MCF 10A (cell line): Measurements from ENCODE around the gene ZNF275. TPM values are rescaled to one million over a fixed set of nuclear protein-coding genes. Genes with fewer than 3 reads are reported as not detected.

Experiments used
- BruUV-seq: library from RNA; stranded (reverse); fragments of 400-500 nt; replicated peaks from 2 replicates; lab custom pipeline; 2021; lab: Mats Ljungman, UMichigan
- CTCF ChIA-PET: fragments of 300-600 bp; sonication (Branson Sonifier 250); formaldehyde crosslinking; extraction: SDS; loops from one replicate; lab custom pipeline; 2021; ENCODE audit warnings: antibody characterized with exemption, inconsistent platforms; lab: Yijun Ruan, JAX
- POLR2A ChIA-PET: fragments of 300-600, 350-650 bp; sonication (Branson Sonifier 250); formaldehyde crosslinking; extraction: SDS; loops from one replicate; lab custom pipeline; 2020; ENCODE audit warnings: antibody characterized with exemption, inconsistent platforms; lab: Yijun Ruan, JAX
- DNase-seq: peaks from one replicate; pipeline ENCODE4 v3.0.0-alpha.2; 2018; ENCODE audit not compliant: unreplicated experiment
- H3K27ac Mint-ChIP-seq: one replicate; pipeline ENCODE4 v1.8.0; 2022; ENCODE audit warnings: mild to moderate bottlenecking, low read depth, mixed read lengths; ENCODE audit not compliant: unreplicated experiment
- H3K27me3 Mint-ChIP-seq: one replicate; pipeline ENCODE4 v1.8.0; 2022; ENCODE audit warnings: mixed read lengths; ENCODE audit not compliant: insufficient read depth, unreplicated experiment
- H3K36me3 Mint-ChIP-seq: one replicate; pipeline ENCODE4 v1.8.0; 2022; ENCODE audit warnings: mild to moderate bottlenecking, moderate library complexity, mixed read lengths; ENCODE audit not compliant: insufficient read depth, unreplicated experiment
- H3K4me1 Mint-ChIP-seq: one replicate; pipeline ENCODE4 v1.8.0; 2022; ENCODE audit warnings: mixed read lengths; ENCODE audit not compliant: insufficient read depth, unreplicated experiment
- H3K4me3 Mint-ChIP-seq: one replicate; pipeline ENCODE4 v1.8.0; 2022; ENCODE audit warnings: mild to moderate bottlenecking, moderate library complexity, mixed read lengths; ENCODE audit not compliant: unreplicated experiment
- H3K9me3 Mint-ChIP-seq: one replicate; pipeline ENCODE4 v1.8.0; 2022; ENCODE audit warnings: mixed read lengths; ENCODE audit not compliant: unreplicated experiment
- intact Hi-C: fragments of 100-400 bp; cut with micrococcal nuclease; formaldehyde crosslinking; loops from 2 replicates; pipeline ENCODE4 v1.14.1; 2022
- total RNA-seq: library from RNA; stranded (reverse); gene quantifications from 2 replicates; pipeline ENCODE4 v1.2.3, GENCODE V29; 2022
- TF ChIP-seq, protein P1 (sequence below): fragments of 200-600 bp; IDR thresholded peaks from one replicate; pipeline ENCODE4 v1.8.0; 2022; ENCODE audit warnings: antibody characterized with exemption, mild to moderate bottlenecking; ENCODE audit not compliant: unreplicated experiment

ZNF275 gene
- total RNA-seq, 1 experiment from 2014 or later = 10.7 TPM

DNA sequence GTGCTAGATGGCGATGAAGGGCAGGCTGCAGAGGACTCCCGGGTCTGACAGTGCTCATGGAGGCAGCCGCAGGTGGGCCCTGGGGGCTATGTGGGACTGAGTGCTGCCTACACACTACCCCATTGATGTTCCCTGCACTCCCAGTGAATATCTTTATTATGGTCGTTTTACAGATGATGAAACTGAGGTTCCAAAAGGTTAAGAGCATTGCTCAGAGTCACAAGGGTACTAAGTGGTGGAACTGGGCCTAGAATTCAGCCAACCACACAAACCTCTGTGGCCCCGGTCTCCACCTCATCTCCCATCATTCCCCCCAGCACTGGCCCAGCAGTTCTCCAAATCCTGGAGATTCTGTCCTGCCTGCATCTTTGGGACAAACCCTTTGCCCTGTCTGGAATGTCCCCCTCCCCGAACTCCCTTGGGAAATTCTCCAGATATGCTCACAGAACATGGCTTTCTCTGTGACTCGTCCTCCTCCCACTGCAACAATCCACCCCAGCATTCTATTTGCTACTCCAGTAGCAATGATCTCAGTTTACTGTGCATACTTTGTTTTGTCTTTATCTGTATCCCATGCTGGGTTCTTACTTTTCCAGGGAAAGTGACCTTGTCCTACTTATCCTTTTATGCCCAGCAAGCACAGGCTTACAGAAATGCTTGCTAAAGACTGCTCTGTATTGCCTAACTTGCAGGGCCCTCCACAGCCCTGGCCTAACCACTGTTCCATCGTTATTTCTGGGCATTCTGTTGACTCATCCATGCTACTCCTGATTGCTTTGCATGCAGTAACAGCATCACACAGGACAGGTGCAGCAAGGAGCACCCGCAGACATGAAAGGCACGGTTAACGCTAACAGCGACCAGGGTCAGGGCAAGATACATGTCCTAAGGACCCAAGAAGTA is 26.4 kb upstream of the ZNF275 start:
- H3K9me3 Mint-ChIP-seq = no peaks in the 10 kb centered on the region
- H3K4me3 Mint-ChIP-seq = no peak overlapping the region
- H3K27ac Mint-ChIP-seq = no peak overlapping the region
- POLR2A ChIA-PET = no interaction called here
- no peaks in the 10 kb centered on the region for H3K4me1 Mint-ChIP-seq
- no peak for DNase-seq
- no peaks in the 10 kb centered on the region for H3K36me3 Mint-ChIP-seq
- CTCF ChIA-PET = no interaction called here
- BruUV-seq = no TSS peak
- peaks cover 26% of the 10 kb centered on the region for H3K27me3 Mint-ChIP-seq
- TF ChIP-seq, protein P1, sequence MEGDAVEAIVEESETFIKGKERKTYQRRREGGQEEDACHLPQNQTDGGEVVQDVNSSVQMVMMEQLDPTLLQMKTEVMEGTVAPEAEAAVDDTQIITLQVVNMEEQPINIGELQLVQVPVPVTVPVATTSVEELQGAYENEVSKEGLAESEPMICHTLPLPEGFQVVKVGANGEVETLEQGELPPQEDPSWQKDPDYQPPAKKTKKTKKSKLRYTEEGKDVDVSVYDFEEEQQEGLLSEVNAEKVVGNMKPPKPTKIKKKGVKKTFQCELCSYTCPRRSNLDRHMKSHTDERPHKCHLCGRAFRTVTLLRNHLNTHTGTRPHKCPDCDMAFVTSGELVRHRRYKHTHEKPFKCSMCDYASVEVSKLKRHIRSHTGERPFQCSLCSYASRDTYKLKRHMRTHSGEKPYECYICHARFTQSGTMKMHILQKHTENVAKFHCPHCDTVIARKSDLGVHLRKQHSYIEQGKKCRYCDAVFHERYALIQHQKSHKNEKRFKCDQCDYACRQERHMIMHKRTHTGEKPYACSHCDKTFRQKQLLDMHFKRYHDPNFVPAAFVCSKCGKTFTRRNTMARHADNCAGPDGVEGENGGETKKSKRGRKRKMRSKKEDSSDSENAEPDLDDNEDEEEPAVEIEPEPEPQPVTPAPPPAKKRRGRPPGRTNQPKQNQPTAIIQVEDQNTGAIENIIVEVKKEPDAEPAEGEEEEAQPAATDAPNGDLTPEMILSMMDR = no peak
- intact Hi-C loops = no loop called here

DNA sequence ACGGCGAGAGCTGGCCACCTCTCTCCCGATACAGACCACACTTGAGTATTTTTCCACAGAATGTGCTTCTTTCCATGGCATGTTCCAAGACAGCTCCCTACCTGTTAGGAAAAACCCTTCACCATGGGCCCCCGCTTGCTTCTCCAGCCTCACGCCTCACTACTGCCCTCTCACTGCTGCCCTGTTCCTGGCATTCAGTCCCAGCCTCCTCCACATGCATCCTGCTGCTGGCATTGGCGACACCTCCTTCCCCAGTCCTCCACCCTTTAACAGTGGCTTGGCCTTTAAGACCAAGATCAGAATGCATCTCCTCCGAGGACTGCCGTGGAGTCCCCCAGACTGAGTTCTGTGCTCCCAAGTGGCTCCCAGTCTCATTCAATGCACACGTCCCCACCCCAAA is 23.1 kb upstream of the ZNF275 start:
- TF ChIP-seq, protein P1 = no peak
- no peaks in the 10 kb centered on the region for H3K27me3 Mint-ChIP-seq

DNA sequence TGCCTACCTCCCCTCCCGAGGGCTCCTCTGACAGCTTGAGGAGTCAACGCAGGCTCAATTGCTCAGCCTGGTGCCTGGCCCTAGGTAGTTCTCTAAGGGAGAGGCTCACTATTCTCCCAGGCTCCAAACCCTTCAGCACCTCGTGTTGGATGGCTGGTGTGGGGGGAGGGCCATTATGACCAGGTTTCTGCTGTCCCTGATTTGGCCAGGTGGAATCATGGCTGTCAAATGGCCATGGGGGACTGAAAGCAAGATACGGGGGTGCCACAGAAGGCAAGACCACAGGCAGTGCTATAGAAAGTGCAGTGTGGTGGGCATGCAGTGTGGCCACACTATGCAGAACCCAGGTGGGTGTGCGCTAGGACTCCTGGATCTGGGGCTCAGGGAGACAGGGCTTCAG is 21.9 kb upstream of the ZNF275 start:
- no peak overlapping the region for H3K4me3 Mint-ChIP-seq
- H3K27me3 Mint-ChIP-seq = no peaks in the 10 kb centered on the region
- TF ChIP-seq, protein P1 = no peak
- no peaks in the 10 kb centered on the region for H3K4me1 Mint-ChIP-seq
- POLR2A ChIA-PET = no interaction called here
- no peak for DNase-seq
- no peaks in the 10 kb centered on the region for H3K36me3 Mint-ChIP-seq
- intact Hi-C loops = no loop called here
- no peaks in the 10 kb centered on the region for H3K9me3 Mint-ChIP-seq
- CTCF ChIA-PET = no interaction called here
- no TSS peak for BruUV-seq
- no peak overlapping the region for H3K27ac Mint-ChIP-seq

More for the DNA sequence above, 23.1 kb upstream of the ZNF275 start:
- intact Hi-C loops = no loop called here
- BruUV-seq = no TSS peak
- no peak overlapping the region for H3K4me3 Mint-ChIP-seq
- no peak for DNase-seq
- no peak overlapping the region for H3K27ac Mint-ChIP-seq
- no peaks in the 10 kb centered on the region for H3K4me1 Mint-ChIP-seq
- ChIA-PET POLR2A (no interaction called here), CTCF (no interaction called here)
- H3K9me3 Mint-ChIP-seq = no peaks in the 10 kb centered on the region
- no peaks in the 10 kb centered on the region for H3K36me3 Mint-ChIP-seq

DNA sequence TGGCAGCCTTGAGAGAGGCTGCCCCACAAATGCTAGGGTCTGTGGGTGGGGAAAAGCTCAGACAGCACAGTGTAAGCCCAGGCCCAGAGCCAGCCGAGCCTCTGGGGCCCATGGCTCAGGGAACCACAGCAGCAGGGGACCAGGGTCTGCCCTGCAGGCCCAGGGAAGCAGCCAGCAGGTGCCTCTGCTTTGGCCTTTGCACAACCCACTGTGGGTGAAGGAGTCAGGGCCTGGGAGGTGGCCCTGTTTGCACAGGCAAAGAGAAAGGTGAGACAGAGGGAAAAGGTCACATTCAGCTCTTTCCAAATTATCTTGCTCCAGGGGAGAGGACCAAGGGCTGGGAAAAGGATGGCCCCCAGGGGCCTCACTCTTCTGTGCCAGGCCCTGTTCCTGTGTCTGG is 21.1 kb upstream of the ZNF275 start:
- BruUV-seq = no TSS peak
- intact Hi-C loops = no loop called here

More for the DNA sequence above, 21.1 kb upstream of the ZNF275 start:
- H3K27ac Mint-ChIP-seq = no peak overlapping the region
- DNase-seq = no peak
- CTCF ChIA-PET = no interaction called here
- no peak overlapping the region for H3K4me3 Mint-ChIP-seq
- H3K36me3 Mint-ChIP-seq = no peaks in the 10 kb centered on the region
- no peaks in the 10 kb centered on the region for H3K4me1 Mint-ChIP-seq
- no peaks in the 10 kb centered on the region for H3K27me3 Mint-ChIP-seq
- TF ChIP-seq, protein P1 = no peak
- POLR2A ChIA-PET = no interaction called here
- H3K9me3 Mint-ChIP-seq = no peaks in the 10 kb centered on the region
